ENCODE results near the gene C13orf46. TPM values are rescaled to one million over a fixed set of nuclear protein-coding genes. Genes with fewer than 3 reads are reported as not detected.
A peak's percentile ranks its signal among the peaks of the same experiment; 100 is the strongest.

C13orf46 gene
- total RNA-seq, 1 donor from 2014 or later = under 0.01 TPM

DNA sequence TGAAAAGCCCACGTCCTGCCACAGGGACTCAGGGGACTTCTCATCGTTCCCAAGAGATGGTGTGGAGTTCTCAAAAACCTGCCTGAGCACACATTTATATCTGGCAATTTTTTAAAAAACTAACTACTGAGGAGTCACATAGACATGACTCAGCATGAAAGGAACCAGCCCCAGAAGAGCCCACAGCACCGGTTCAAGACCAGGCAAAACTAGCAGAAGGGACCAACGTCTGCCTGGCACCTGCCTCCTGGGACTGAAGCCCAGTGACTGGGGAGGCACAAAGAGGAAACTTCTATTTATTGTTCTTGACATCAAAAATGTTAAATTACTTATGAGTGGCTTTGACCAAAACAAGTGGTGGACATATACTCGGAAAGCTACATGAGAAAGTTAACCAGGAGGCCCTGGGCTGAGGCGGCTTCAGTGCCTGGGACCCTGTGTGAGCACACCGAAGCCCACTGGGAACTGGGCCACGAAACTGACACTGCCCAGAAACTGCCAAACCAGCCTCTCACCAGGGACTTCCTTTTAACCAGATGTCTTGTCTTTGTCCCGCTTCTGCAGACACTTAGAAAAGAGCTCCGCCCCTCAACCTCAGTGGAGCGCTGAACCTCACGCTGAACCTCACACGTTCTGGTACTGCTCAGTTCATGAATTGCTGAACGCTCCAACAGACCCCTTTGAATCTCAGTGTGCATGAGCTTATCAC is 25.7 kb downstream of the C13orf46 start:
- no peaks in the 10 kb centered on the region for H3K9me3 ChIP-seq (ENCODE audit: control insufficient read depth in 3 of 3, low read length in 3 of 3)
- peaks cover 4 to 19% (median 4%) of the 10 kb centered on the region in 3 donors for H3K4me1 ChIP-seq (ENCODE audit: control insufficient read depth in 3 of 3, insufficient read depth in 3 of 3, low read length in 3 of 3)
- peaks cover 0 to 3% (median 0%) of the 10 kb centered on the region in 3 donors for H3K27me3 ChIP-seq (ENCODE audit: control insufficient read depth in 3 of 3, insufficient read depth in 3 of 3, low read length in 3 of 3)
- H3K36me3 ChIP-seq (ENCODE audit: control insufficient read depth in 3 of 3, insufficient read depth in 3 of 3, low read length in 3 of 3) = no peaks in the 10 kb centered on the region
- no peak overlapping the region for H3K4me3 ChIP-seq (ENCODE audit: low read length in 3 of 3)
- H3K27ac ChIP-seq (ENCODE audit: low read depth, low read length) = no peak overlapping the region
- no peak overlapping the region for H3K9ac ChIP-seq (ENCODE audit: low read depth in 1 of 3, low read length in 3 of 3)

DNA sequence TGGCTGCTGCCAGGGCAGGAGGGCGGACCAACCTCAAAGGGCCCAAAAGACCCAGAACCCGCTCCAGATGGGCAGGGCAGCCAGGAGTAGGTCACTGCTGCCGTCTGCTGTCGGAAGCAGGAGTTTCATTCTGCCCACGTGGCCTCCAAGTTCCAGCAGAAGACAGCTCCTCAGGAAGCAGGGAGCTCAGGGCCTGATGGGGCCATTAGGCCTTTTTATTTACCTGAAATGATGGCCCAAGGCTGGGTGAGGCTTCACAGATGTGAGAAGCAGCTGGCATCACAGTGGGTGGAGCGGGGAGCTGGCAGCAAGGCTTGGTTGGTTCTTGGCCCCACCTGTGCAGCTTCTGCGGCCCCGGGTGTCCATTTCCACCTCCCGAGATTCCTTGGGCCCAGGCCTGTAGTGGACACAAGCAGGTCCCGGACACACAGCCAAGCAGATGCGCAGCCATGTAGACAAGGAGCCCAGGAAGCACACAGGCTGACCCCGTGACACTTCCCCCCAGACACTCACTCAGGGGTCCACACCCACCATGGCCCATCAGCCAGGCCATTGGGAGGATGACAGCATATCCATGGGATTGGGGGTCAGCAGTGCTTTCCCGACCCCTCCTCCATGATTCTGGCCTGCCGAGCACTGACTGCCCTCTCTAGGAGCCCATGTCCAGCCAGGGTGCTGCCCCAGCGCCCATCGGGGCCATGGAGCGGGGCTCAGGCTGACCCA is 26.4 kb downstream of the C13orf46 start:
- H3K27me3 ChIP-seq (ENCODE audit: control insufficient read depth in 3 of 3, insufficient read depth in 3 of 3, low read length in 3 of 3) = peaks cover 0 to 3% (median 0%) of the 10 kb centered on the region in 3 donors
- no peaks in the 10 kb centered on the region for H3K9me3 ChIP-seq (ENCODE audit: control insufficient read depth in 3 of 3, low read length in 3 of 3)
- H3K27ac ChIP-seq (ENCODE audit: low read depth, low read length) = no peak overlapping the region
- peak overlapping the region in 1 of 3 donors; percentile 8 for H3K9ac ChIP-seq (ENCODE audit: low read depth in 1 of 3, low read length in 3 of 3)
- H3K4me1 ChIP-seq (ENCODE audit: control insufficient read depth in 3 of 3, insufficient read depth in 3 of 3, low read length in 3 of 3) = peaks cover 4 to 19% (median 4%) of the 10 kb centered on the region in 3 donors
- H3K36me3 ChIP-seq (ENCODE audit: control insufficient read depth in 3 of 3, insufficient read depth in 3 of 3, low read length in 3 of 3) = no peaks in the 10 kb centered on the region
- no peak overlapping the region for H3K4me3 ChIP-seq (ENCODE audit: low read length in 3 of 3)

DNA sequence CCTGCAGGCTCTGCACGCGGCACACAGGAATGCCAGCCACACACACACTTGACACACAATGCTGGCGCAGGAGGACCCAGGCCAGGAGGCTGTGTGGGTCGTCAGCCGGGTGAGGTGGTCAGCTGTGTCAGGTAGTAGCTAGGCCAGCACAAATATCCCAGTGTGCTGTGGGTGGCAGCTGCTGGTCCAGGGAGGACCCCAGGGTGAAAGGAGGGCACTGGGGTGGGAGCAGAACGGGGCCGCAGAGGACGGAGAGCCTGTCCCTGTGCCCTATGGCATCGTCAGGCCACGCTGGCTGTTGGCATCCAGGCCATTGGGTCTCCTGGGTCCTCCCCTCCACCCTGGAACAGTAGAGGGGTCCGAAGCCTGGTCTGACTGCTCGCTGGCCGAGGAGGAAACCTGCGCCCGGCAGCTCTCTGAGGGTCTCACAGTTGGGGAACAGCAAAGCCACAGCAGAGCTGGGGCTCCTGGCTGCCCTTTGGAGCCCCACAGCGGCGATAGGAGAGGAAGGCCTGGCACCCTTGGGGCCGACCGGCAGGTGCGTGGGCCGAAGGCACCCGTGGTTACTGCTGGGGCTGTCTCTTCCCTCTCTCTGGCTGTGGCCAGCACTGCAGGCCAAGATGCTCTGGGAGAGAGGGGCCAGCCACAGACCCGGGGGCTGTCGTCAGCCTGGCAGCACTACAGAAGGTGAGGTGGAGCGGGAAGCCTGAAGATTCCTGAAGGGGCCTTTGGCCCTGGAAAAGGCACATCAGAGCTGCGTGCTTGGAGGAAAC is 27.3 kb downstream of the C13orf46 start:
- peaks cover 0 to 5% (median 0%) of the 10 kb centered on the region in 3 donors for H3K27me3 ChIP-seq (ENCODE audit: control insufficient read depth in 3 of 3, insufficient read depth in 3 of 3, low read length in 3 of 3)
- no peak overlapping the region for H3K27ac ChIP-seq (ENCODE audit: low read depth, low read length)

DNA sequence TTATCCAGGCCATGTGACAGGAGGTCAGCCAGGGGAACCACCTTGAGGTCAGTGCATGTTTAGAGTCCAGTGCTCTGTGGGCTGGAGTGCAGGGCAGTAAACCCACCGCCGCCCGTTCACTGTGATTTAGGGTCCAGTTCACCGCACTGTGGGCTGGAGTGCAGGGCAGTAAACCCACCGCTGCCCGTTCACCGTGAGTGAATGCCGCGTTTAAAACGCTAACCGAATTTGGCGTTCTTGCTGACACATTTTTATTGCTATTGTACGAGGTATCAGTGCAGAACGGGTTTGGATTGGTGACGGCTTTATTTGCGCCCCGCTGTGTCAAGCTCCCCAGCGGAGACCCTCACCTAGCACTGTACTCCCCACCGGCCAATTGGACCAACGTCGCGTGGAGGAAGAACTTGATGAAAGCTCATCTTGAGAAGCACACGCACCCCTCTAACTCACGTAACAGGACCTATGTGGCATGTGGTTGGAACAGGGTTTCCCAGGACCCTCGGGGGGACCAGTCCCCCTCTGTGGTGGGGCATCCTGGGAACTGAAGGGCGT is 27.9 kb downstream of the C13orf46 start:
- Histone ChIP-seq H3K4me1 (ENCODE audit: control insufficient read depth in 3 of 3, insufficient read depth in 3 of 3, low read length in 3 of 3) (peaks cover 2 to 12% (median 4%) of the 10 kb centered on the region in 3 donors), H3K27me3 (ENCODE audit: control insufficient read depth in 3 of 3, insufficient read depth in 3 of 3, low read length in 3 of 3) (peaks cover 0 to 9% (median 0%) of the 10 kb centered on the region in 3 donors), H3K36me3 (ENCODE audit: control insufficient read depth in 3 of 3, insufficient read depth in 3 of 3, low read length in 3 of 3) (no peaks in the 10 kb centered on the region), H3K4me3 (ENCODE audit: low read length in 3 of 3) (no peak overlapping the region), H3K9me3 (ENCODE audit: control insufficient read depth in 3 of 3, low read length in 3 of 3) (no peaks in the 10 kb centered on the region), H3K27ac (ENCODE audit: low read depth, low read length) (no peak overlapping the region), H3K9ac (ENCODE audit: low read depth in 1 of 3, low read length in 3 of 3) (no peak overlapping the region)

More for the DNA sequence above, 27.3 kb downstream of the C13orf46 start:
- H3K36me3 ChIP-seq (ENCODE audit: control insufficient read depth in 3 of 3, insufficient read depth in 3 of 3, low read length in 3 of 3) = no peaks in the 10 kb centered on the region
- no peaks in the 10 kb centered on the region for H3K9me3 ChIP-seq (ENCODE audit: control insufficient read depth in 3 of 3, low read length in 3 of 3)
- H3K4me3 ChIP-seq (ENCODE audit: low read length in 3 of 3) = no peak overlapping the region
- H3K4me1 ChIP-seq (ENCODE audit: control insufficient read depth in 3 of 3, insufficient read depth in 3 of 3, low read length in 3 of 3) = peaks cover 4 to 19% (median 4%) of the 10 kb centered on the region in 3 donors
- peak overlapping the region in 1 of 3 donors; percentile 16 for H3K9ac ChIP-seq (ENCODE audit: low read depth in 1 of 3, low read length in 3 of 3)

DNA sequence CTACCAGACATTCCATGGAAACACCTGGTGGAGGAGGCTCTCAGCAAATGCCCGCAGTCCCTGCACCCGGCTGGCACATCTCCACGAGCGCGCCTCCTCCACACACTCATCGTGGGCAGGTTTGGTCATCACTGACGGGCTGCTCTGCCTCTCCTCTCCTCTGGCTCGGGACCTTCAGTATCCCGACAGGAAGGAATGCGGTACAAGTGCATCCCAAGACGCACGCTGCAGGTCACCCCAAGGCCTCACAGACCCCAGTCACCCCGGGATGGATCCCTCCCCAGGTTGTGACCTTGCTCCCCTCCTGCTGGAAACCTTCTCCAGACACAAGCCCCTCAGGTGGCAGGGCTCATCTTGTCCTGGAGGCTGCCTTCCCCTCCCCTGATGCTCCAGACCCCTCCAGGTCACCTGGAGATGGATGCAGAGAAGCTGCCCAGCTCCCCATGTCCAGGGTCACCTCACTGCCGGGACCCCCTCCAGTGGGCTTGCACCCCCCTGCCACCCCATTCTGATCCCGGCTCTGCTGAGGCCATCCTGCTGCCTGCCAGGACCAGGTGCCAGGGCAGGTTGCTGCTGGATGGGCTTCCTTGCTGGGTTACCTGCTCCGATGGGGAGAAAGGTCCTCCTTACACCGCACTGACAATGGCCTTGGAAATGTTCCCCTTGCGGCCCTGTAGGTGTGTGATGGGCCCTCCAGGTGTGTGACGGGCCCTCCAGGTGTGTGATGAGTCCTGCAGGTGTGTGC is 29.9 kb downstream of the C13orf46 start:
- Histone ChIP-seq H3K27me3 (ENCODE audit: control insufficient read depth in 3 of 3, insufficient read depth in 3 of 3, low read length in 3 of 3) (peaks cover 9 to 20% (median 9%) of the 10 kb centered on the region in 3 donors), H3K36me3 (ENCODE audit: control insufficient read depth in 3 of 3, insufficient read depth in 3 of 3, low read length in 3 of 3) (no peaks in the 10 kb centered on the region), H3K4me3 (ENCODE audit: low read length in 3 of 3) (no peak overlapping the region), H3K27ac (ENCODE audit: low read depth, low read length) (no peak overlapping the region), H3K9me3 (ENCODE audit: control insufficient read depth in 3 of 3, low read length in 3 of 3) (no peaks in the 10 kb centered on the region), H3K4me1 (ENCODE audit: control insufficient read depth in 3 of 3, insufficient read depth in 3 of 3, low read length in 3 of 3) (peaks cover 0 to 10% (median under 1%) of the 10 kb centered on the region in 3 donors), H3K9ac (ENCODE audit: low read depth in 1 of 3, low read length in 3 of 3) (no peak overlapping the region)

DNA sequence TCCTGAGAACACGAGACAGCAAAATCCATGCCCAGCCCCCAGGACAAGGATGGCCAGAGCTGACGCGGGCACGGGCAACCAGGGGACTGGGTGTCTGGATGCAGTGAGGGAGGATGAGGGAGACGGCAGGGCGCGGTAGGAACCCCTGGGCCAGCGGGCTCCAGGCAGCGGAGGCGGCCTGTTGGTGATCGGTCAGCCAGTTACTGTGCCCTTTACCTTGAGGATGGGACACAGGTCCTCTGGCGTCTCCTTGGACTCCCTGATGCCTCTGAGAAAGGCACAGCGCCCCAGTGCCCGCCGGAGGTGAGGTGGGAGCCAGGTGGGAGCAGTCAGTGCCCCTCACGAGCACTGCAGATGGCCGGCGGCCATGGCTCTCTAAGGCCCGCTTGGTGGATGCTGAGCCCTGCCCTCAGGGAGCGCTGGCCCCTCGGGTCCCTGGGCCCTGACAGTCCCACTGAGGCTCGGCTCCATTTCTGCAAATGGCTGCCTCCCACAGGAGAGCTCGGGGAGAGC is 31.2 kb downstream of the C13orf46 start:
- peaks cover 19 to 27% (median 22%) of the 10 kb centered on the region in 3 donors for H3K27me3 ChIP-seq (ENCODE audit: control insufficient read depth in 3 of 3, insufficient read depth in 3 of 3, low read length in 3 of 3)
- peaks cover 6 to 16% (median 9%) of the 10 kb centered on the region in 3 donors for H3K4me1 ChIP-seq (ENCODE audit: control insufficient read depth in 3 of 3, insufficient read depth in 3 of 3, low read length in 3 of 3)
- H3K9me3 ChIP-seq (ENCODE audit: control insufficient read depth in 3 of 3, low read length in 3 of 3) = no peaks in the 10 kb centered on the region
- no peak overlapping the region for H3K27ac ChIP-seq (ENCODE audit: low read depth, low read length)
- no peaks in the 10 kb centered on the region for H3K36me3 ChIP-seq (ENCODE audit: control insufficient read depth in 3 of 3, insufficient read depth in 3 of 3, low read length in 3 of 3)
- H3K9ac ChIP-seq (ENCODE audit: low read depth in 1 of 3, low read length in 3 of 3) = no peak overlapping the region
- H3K4me3 ChIP-seq (ENCODE audit: low read length in 3 of 3) = no peak overlapping the region

DNA sequence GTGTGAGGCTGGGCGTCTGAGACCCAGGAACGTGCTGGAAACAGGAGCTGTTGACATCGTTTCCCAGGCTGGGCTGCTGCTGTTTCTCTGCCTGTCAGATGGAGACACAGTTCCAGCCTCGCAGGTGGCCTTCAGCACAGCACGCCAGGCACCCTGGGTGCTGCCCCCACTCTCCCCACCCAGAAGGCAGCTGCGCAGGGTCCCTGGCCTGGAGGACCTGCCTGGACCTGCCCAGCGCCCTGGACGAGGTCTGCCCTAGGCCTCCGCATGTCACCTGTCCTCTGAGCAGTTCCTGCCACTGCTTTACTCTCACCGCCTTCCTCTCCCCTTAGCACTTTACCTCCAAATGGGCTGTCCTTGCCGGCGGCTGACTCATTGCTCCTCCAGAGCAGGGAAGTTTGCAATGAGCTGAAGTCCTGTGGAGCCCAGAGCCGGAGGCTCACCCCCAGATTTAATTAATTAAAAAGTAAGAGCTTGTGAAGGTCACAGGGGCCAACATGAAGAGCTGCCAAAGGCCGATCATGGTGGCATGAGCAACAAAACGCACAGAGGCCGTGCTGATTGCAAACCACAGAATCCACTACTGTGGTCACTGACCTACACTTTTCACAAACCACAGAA is 32.2 kb downstream of the C13orf46 start:
- Histone ChIP-seq H3K36me3 (ENCODE audit: control insufficient read depth in 3 of 3, insufficient read depth in 3 of 3, low read length in 3 of 3) (no peaks in the 10 kb centered on the region), H3K9me3 (ENCODE audit: control insufficient read depth in 3 of 3, low read length in 3 of 3) (no peaks in the 10 kb centered on the region), H3K27me3 (ENCODE audit: control insufficient read depth in 3 of 3, insufficient read depth in 3 of 3, low read length in 3 of 3) (peaks cover 23 to 30% (median 30%) of the 10 kb centered on the region in 3 donors), H3K4me3 (ENCODE audit: low read length in 3 of 3) (no peak overlapping the region), H3K9ac (ENCODE audit: low read depth in 1 of 3, low read length in 3 of 3) (no peak overlapping the region), H3K27ac (ENCODE audit: low read depth, low read length) (no peak overlapping the region), H3K4me1 (ENCODE audit: control insufficient read depth in 3 of 3, insufficient read depth in 3 of 3, low read length in 3 of 3) (peaks cover 6 to 16% (median 9%) of the 10 kb centered on the region in 3 donors)

DNA sequence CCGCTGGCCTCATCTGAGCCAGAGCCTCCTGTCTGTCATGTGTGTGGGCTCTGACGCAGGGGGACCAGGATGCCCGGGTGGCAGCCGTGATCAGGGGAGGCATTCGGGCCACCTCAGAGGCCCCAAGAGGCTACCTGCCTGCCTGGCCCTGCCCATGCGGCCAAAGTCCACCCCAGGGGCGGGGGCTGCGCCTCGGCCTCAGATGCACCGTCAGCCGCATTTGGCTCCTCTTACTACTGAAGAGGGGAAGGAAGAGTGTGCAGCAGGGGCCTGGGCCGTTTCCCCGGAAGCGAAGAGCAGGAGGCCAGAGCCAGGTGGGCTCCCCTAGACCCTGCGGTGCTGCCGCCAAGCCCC is 34.0 kb downstream of the C13orf46 start:
- no peaks in the 10 kb centered on the region for H3K9me3 ChIP-seq (ENCODE audit: control insufficient read depth in 3 of 3, low read length in 3 of 3)
- no peak overlapping the region for H3K4me3 ChIP-seq (ENCODE audit: low read length in 3 of 3)
- no peaks in the 10 kb centered on the region for H3K36me3 ChIP-seq (ENCODE audit: control insufficient read depth in 3 of 3, insufficient read depth in 3 of 3, low read length in 3 of 3)
- no peak overlapping the region for H3K27ac ChIP-seq (ENCODE audit: low read depth, low read length)
- H3K4me1 ChIP-seq (ENCODE audit: control insufficient read depth in 3 of 3, insufficient read depth in 3 of 3, low read length in 3 of 3) = peaks cover 11 to 20% (median 13%) of the 10 kb centered on the region in 3 donors
- peaks cover 23 to 39% (median 30%) of the 10 kb centered on the region in 3 donors for H3K27me3 ChIP-seq (ENCODE audit: control insufficient read depth in 3 of 3, insufficient read depth in 3 of 3, low read length in 3 of 3)
- no peak overlapping the region for H3K9ac ChIP-seq (ENCODE audit: low read depth in 1 of 3, low read length in 3 of 3)
